ENCODE measurements around the gene DISP3. TPM values are rescaled to one million over a fixed set of nuclear protein-coding genes. Genes with fewer than 3 reads are reported as not detected.

DISP3 gene
- total RNA-seq, 4 donors from 2014 or later: 0.19 TPM; not detected in 3

GRCh38 chr1:11546456-11546855, 67.5 kb downstream of the DISP3 start:
- ATAC-seq: no peak
- TF ChIP-seq POLR2A (IDR thresholded peaks at IDR 0.05) (no peak), EP300 (IDR thresholded peaks at IDR 0.05) (no peak), CTCF (IDR thresholded peaks at IDR 0.05) (no peak), POLR2AphosphoS5 (IDR thresholded peaks at IDR 0.05) (no peak)
- H3K9me3 ChIP-seq: no peaks in the 10 kb centered on the region
- 50 to 70% methylated on average over 1 to 4 of the region's 4 CpGs for WGBS, 2 donors (ENCODE audit: low coverage in 1 of 2)
- H3K36me3 ChIP-seq: no peaks in the 10 kb centered on the region
- H3K27ac ChIP-seq: no peak overlapping the region
- H3K4me3 ChIP-seq: no peak overlapping the region
- peaks cover 46% of the 10 kb centered on the region for H3K27me3 ChIP-seq
- H3K4me1 ChIP-seq: no peaks in the 10 kb centered on the region

GRCh38 chr1:11550664-11551283, 71.8 kb downstream of the DISP3 start:
- Histone ChIP-seq H3K9me3 (no peaks in the 10 kb centered on the region), H3K27me3 (peaks cover 42% of the 10 kb centered on the region), H3K27ac (no peak overlapping the region), H3K4me1 (no peaks in the 10 kb centered on the region), H3K36me3 (no peaks in the 10 kb centered on the region), H3K4me3 (no peak overlapping the region)
- WGBS, 2 donors (ENCODE audit: low coverage in 1 of 2): 0 to 7% methylated on average over 6 to 11 of the region's 12 CpGs
- TF ChIP-seq EP300 (IDR thresholded peaks at IDR 0.05): no peak
- TF ChIP-seq CTCF (IDR thresholded peaks at IDR 0.05): no peak
- TF ChIP-seq POLR2A (IDR thresholded peaks at IDR 0.05): no peak
- no peak for TF ChIP-seq POLR2AphosphoS5 (IDR thresholded peaks at IDR 0.05)
- no peak for ATAC-seq

- H3K4me1 ChIP-seq: no peaks in the 10 kb centered on the region
- H3K27ac ChIP-seq: no peak overlapping the region
- WGBS, 2 donors (ENCODE audit: low coverage in 1 of 2): 2 to 18% methylated on average over 7 of the region's 8 CpGs
- TF ChIP-seq POLR2A (IDR thresholded peaks at IDR 0.05) (no peak), CTCF (IDR thresholded peaks at IDR 0.05) (no peak)
- no peaks in the 10 kb centered on the region for H3K9me3 ChIP-seq
- no peak overlapping the region for H3K4me3 ChIP-seq
- H3K36me3 ChIP-seq: no peaks in the 10 kb centered on the region
- no peak for ATAC-seq
- H3K27me3 ChIP-seq: peaks cover 92% of the 10 kb centered on the region
These were observed 79.3 kb downstream of the DISP3 start for GRCh38 chr1:11558276-11558675.

GRCh38 chr1:11558871-11559590, 80.1 kb downstream of the DISP3 start:
- 73 to 76% methylated on average over 6 of the region's 7 CpGs for WGBS, 2 donors (ENCODE audit: low coverage in 1 of 2)
- ATAC-seq: no peak
- Histone ChIP-seq H3K4me1 (no peaks in the 10 kb centered on the region), H3K4me3 (no peak overlapping the region), H3K9me3 (no peaks in the 10 kb centered on the region), H3K27ac (no peak overlapping the region), H3K36me3 (no peaks in the 10 kb centered on the region), H3K27me3 (peaks cover 92% of the 10 kb centered on the region)
- TF ChIP-seq POLR2AphosphoS5 (IDR thresholded peaks at IDR 0.05) (no peak), POLR2A (IDR thresholded peaks at IDR 0.05) (no peak), CTCF (IDR thresholded peaks at IDR 0.05) (no peak), EP300 (IDR thresholded peaks at IDR 0.05) (no peak)

GRCh38 chr1:11559591-11559970, 80.6 kb downstream of the DISP3 start:
- Histone ChIP-seq H3K4me3 (no peak overlapping the region), H3K27me3 (peaks cover 92% of the 10 kb centered on the region), H3K4me1 (no peaks in the 10 kb centered on the region), H3K9me3 (no peaks in the 10 kb centered on the region), H3K27ac (no peak overlapping the region), H3K36me3 (no peaks in the 10 kb centered on the region)
- no peak for TF ChIP-seq CTCF (IDR thresholded peaks at IDR 0.05)
- TF ChIP-seq POLR2A (IDR thresholded peaks at IDR 0.05): no peak
- TF ChIP-seq POLR2AphosphoS5 (IDR thresholded peaks at IDR 0.05): no peak
- no peak for TF ChIP-seq EP300 (IDR thresholded peaks at IDR 0.05)
- no peak for ATAC-seq
- 73% methylated on average over 3 of the region's 6 CpGs; no CpG with 5 or more reads in 1 of the 2 donors for WGBS, 2 donors (ENCODE audit: low coverage in 1 of 2)
